HL-60 (cell line): Measurements from ENCODE around the gene ADAMTS15.

Experiments used
- DNase-seq, 2 experiments: peaks; one replicate each; pipeline ENCODE4 v3.0.0-alpha.2; 2010 to 2020; ENCODE audit warnings: low read depth in 1 of 2, low spot score in 1 of 2
- H3K27ac ChIP-seq: fragments of 250-450 bp; sonication (Bioruptor Pico); replicated peaks from 2 replicates; pipeline ENCODE4 v1.5.1; 2020; ENCODE audit warnings: mild to moderate bottlenecking, moderate library complexity
- H3K27me3 ChIP-seq: fragments of 250-450 bp; sonication (Bioruptor Pico); 2 replicates; pipeline ENCODE4 v1.5.1; 2021; ENCODE audit warnings: mild to moderate bottlenecking, moderate library complexity; ENCODE audit not compliant: insufficient read depth, poor library complexity, severe bottlenecking
- H3K4me3 ChIP-seq: replicated peaks from 2 replicates; pipeline ENCODE4 v1.5.1; 2011; ENCODE audit warnings: mild to moderate bottlenecking, control low read depth, low read length; ENCODE audit not compliant: insufficient read depth
- GABPA ChIP-seq: IDR thresholded peaks from 2 replicates; pipeline ENCODE4 v1.6.1; 2012; ENCODE audit warnings: low read depth
- POLR2AphosphoS5 ChIP-seq: IDR thresholded peaks from 2 replicates; pipeline ENCODE4 v1.6.1; 2012; ENCODE audit warnings: low read depth
- SPI1 ChIP-seq: IDR thresholded peaks from 2 replicates; pipeline ENCODE4 v1.6.1; 2012; ENCODE audit warnings: low read depth, mild to moderate bottlenecking, borderline replicate concordance
- TF ChIP-seq, protein P1 (sequence below): IDR thresholded peaks from 2 replicates; pipeline ENCODE4 v1.6.1; 2012; ENCODE audit warnings: low read depth; ENCODE audit not compliant: insufficient replicate concordance
- TF ChIP-seq, protein P2 (sequence below): IDR thresholded peaks from one replicate; pipeline ENCODE4 v1.5.1; 2011; ENCODE audit warnings: low read length, control low read depth, inconsistent platforms; ENCODE audit not compliant: insufficient read depth

The ADAMTS15 gene

DNA sequence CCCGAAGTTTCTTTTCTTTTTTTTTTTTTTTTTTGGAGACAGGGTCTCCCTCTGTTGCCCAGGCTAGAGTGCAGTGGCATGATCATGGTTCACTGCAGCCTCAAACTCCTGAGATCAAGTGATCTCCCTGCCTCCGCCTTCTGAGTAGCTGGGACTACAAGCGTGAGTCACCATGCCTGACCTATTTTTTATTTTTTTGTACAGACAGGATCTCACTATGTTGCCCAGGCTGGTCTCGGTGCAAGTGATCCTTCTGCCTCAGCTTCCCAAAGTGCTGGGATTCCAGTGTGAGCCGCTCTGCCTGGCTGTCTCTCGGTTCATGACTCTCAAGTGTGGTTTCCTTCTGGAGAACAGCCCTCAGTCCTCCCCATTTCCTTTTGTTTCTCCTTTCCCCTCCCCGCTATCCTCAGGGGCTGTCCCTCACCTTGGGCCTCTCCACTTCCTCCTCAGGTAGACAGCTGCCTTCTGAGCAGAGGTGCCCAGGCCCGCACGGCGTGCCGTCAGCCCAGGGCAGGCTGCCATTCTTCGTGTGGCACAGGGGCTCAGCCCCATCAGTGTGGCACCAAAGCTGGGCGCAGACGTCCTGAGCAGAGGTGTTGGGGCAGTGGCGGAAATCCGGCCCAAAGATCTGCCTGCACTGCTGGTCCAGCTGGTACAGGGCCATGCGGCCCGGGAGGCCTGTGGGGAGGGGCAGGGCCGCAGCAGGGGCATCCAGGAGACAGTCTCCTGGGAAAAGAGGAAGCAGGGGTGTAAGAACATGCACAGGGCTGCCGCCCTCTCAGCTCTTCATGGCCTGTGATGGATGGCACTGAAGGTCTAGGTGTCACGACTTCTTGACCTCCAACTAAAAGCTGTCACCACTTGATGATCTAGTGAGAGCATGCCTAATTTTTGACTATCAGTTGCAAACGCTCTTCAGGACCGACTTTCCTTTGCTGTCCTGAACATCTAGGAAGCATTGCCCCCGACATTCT, 34.1 kb upstream of the ADAMTS15 start:
- Histone ChIP-seq H3K4me3 (no peak overlapping the region), H3K27ac (no peak overlapping the region), H3K27me3 (peaks cover 15% of the 10 kb centered on the region)
- no peak for DNase-seq
- TF ChIP-seq, protein P1, sequence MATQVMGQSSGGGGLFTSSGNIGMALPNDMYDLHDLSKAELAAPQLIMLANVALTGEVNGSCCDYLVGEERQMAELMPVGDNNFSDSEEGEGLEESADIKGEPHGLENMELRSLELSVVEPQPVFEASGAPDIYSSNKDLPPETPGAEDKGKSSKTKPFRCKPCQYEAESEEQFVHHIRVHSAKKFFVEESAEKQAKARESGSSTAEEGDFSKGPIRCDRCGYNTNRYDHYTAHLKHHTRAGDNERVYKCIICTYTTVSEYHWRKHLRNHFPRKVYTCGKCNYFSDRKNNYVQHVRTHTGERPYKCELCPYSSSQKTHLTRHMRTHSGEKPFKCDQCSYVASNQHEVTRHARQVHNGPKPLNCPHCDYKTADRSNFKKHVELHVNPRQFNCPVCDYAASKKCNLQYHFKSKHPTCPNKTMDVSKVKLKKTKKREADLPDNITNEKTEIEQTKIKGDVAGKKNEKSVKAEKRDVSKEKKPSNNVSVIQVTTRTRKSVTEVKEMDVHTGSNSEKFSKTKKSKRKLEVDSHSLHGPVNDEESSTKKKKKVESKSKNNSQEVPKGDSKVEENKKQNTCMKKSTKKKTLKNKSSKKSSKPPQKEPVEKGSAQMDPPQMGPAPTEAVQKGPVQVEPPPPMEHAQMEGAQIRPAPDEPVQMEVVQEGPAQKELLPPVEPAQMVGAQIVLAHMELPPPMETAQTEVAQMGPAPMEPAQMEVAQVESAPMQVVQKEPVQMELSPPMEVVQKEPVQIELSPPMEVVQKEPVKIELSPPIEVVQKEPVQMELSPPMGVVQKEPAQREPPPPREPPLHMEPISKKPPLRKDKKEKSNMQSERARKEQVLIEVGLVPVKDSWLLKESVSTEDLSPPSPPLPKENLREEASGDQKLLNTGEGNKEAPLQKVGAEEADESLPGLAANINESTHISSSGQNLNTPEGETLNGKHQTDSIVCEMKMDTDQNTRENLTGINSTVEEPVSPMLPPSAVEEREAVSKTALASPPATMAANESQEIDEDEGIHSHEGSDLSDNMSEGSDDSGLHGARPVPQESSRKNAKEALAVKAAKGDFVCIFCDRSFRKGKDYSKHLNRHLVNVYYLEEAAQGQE, result no peak
- TF ChIP-seq POLR2AphosphoS5 (no peak), GABPA (no peak), SPI1 (no peak; the same call in 1 of the 2 replicates)
- TF ChIP-seq, protein P2, sequence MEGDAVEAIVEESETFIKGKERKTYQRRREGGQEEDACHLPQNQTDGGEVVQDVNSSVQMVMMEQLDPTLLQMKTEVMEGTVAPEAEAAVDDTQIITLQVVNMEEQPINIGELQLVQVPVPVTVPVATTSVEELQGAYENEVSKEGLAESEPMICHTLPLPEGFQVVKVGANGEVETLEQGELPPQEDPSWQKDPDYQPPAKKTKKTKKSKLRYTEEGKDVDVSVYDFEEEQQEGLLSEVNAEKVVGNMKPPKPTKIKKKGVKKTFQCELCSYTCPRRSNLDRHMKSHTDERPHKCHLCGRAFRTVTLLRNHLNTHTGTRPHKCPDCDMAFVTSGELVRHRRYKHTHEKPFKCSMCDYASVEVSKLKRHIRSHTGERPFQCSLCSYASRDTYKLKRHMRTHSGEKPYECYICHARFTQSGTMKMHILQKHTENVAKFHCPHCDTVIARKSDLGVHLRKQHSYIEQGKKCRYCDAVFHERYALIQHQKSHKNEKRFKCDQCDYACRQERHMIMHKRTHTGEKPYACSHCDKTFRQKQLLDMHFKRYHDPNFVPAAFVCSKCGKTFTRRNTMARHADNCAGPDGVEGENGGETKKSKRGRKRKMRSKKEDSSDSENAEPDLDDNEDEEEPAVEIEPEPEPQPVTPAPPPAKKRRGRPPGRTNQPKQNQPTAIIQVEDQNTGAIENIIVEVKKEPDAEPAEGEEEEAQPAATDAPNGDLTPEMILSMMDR, result no peak

DNA sequence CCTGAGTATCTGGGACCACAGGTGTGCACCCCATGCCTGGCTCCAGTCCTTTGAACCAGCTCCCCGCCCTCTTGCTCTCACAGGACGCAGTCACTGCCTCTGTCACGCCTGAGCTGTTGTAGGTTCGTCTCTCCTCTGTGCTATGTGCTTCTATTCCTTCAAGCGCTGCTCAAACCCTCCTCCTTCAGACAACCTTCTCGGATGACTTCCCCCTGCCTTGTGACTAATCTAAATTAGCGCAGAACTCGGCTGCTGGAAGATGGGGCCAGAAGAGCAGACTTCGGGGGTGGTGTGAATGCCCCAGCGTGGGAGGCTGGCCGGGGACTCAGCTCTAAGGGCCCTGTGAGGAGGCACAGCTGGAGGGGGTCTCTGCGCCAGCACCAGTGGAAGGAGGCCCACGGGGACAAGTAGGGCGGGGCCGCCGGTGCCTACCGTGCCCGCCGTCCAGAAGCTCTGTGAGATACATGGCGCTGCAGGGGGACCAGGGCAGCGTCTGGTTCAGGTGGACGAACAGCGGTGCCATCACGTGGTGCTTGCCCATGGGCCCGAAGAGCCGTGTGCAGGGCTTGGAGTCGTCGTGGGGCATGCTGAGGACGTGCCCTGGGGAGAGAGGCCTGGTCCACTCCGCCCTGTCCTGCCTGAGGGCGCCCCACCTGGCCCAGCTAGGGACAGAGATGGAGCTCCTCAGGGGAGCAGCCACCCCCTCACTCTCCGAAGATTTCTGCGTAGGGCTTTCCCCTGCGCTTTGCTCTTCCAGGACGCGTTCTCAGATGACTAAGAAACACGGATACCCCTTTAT, 32.5 kb upstream of the ADAMTS15 start:
- Histone ChIP-seq H3K27me3 (peaks cover 15% of the 10 kb centered on the region), H3K4me3 (no peak overlapping the region), H3K27ac (no peak overlapping the region)
- DNase-seq, result no peak
- TF ChIP-seq, protein P2, result no peak
- TF ChIP-seq, protein P1, result no peak
- no peak for TF ChIP-seq POLR2AphosphoS5

DNA sequence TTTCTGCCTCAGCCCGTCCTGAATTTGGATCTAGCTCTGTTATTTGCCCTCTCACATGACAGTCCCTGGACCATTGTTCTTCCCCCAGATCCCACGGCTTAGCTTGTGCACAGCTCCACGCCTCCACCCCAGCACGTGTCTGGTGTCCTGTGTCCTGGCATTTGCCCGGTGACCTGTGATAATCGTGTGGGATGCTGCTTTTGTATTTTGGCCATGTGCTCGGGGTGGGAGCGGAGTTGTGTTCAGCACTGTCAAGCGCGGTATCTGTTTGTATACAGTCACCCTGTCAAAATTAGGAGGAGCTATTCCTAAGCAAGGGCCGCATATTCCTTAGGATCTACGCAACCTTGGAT, 31.9 kb upstream of the ADAMTS15 start:
- DNase-seq, result no peak
- Histone ChIP-seq H3K27ac (no peak overlapping the region), H3K27me3 (peaks cover 15% of the 10 kb centered on the region), H3K4me3 (no peak overlapping the region)
- TF ChIP-seq, protein P2, result no peak
